ENCODE results near the gene APOBEC3C.
"Not testable (repeated sequence)": the region's sequence is repeated elsewhere in the genome, so short reads cannot be mapped to it uniquely, and the experiment has no call there.

APOBEC3C gene

DNA sequence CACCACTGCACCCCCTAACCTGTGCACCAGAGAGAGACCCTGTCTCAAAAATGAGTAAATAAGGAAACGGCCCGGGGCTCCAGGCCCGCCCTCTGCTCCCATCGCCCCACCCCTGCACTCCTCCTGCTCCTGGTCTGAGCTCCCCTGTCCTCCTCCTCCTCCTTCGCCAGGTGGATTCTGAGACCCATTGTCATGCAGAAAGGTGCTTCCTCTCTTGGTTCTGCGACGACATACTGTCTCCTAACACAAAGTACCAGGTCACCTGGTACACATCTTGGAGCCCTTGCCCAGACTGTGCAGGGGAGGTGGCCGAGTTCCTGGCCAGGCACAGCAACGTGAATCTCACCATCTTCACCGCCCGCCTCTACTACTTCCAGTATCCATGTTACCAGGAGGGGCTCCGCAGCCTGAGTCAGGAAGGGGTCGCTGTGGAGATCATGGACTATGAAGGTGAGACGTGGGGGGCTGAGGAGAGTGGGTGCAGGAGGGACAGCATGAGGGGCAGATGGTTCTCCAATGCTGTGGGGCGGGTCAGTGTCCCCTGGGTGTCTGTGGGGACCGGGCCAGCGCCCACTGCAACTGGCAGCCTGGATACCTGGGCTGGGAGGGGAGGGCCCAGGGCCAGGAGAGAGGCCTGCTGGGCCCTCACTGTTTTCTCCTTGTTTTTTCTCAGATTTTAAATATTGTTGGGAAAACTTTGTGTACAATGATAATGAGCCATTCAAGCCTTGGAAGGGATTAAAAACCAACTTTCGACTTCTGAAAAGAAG is 3.7 kb downstream of the APOBEC3C start:
- in situ Hi-C loops (cut with MboI; ENCODE audit: low sequenced_read_pairs) = loop anchor here (25.0 kb wide), 1 partner anchor 295 kb away; the partner anchor contains the start of gene RPL3

DNA sequence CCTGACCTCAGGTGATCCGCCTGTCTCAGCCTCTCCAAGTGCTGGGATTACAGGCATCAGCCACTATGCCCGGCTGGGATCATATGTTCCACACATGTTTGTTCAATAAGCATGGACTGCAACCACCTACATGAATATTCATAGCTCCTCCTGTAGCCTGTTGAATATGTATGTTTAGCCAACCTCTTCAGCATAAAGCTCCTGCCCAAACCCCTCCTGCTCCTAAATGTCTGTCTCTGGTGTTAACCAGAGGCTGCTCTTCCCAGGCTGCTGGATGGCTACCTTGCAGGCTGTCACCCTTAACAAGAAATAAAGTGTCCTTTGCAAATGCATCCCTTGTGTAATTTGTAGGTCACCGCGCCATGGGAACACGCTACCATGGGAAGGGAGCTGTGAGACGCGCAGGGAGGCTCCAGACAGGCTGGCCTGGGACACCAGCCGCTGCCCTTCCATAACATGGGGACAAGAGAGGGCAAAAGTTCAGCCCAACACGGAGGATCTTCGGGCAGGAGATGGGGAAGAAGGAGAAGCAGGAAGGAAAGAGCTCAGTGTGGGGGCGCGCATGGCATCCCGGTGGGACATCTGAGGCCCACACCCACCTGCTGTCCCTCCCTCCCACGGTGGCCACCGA is 6.1 kb downstream of the APOBEC3C start:
- in situ Hi-C loops (cut with MboI; ENCODE audit: low sequenced_read_pairs) = loop anchor here (25.0 kb wide), 1 partner anchor 292 kb away; the partner anchor contains the start of gene RPL3

DNA sequence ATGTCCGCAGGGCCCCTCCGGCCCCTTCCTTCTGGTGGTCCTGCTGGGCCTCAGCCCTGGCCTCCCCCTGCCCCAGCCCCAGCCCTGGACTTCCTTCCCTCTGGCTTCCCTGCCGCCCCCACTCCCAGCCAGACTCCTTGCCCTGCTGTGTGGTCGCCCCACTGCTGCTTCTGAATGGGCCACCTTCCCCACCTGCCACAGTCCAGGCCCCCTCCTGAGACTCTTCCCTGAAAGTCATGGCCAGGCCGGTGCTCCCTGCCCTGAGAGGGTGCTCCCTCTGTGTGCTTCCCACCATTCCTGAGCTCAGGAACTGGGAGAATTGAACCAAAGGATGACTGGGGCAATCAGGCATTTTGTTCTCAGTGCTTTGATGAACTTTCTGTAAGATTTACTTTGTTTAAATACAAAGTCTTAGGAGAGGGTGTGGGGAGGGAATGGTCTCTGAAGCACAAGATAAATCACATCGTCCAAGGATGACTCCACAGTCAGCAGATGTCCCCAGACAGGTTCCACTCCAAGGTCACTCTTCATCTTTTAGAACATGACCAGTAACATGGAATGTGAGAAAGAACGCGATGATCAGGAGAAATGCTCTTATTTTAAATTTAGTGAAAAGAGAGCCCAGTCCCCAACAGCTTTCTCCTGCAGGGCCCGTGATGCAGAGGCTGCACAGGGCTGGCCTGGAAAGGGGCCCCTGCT is 7.6 kb downstream of the APOBEC3C start:
- in situ Hi-C loops (cut with MboI; ENCODE audit: low sequenced_read_pairs) = loop anchor here (25.0 kb wide), 1 partner anchor 291 kb away; the partner anchor contains the start of gene RPL3

DNA sequence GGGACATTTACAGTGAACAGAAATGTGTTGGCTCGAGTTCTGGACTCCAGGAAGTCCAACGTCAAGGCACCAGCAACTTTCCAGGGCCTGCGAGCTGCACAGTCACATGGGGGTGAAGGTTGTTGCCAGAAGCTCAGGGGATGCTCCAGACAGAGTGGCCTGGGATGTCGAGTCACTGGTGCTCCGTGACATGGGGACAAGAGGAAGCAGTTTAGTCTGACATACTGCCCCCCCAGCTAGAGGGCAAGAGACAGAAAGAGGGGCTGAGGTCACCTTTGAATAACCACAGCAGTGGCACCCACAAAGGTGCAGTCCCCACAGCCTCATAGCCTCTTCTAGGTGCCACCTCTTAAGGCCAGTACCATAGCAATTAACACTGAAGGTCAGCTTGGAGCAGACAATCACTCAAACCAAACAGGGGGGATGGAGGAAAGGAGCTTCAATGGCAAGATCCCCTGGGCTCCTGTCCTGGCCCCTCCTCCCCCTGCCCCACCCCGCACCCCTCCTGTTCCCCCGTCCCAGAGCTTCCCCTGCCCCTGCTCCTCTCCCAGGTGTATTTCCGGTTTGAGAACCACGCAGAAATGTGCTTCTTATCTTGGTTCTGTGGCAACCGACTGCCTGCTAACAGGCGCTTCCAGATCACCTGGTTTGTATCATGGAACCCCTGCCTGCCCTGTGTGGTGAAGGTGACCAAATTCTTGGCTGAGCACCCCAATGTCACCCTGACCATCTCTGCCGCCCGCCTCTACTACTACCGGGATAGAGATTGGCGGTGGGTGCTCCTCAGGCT is 10.7 kb downstream of the APOBEC3C start:
- in situ Hi-C loops (cut with MboI; ENCODE audit: low sequenced_read_pairs) = loop anchor here (25.0 kb wide), 1 partner anchor 288 kb away; the partner anchor contains the start of gene RPL3

DNA sequence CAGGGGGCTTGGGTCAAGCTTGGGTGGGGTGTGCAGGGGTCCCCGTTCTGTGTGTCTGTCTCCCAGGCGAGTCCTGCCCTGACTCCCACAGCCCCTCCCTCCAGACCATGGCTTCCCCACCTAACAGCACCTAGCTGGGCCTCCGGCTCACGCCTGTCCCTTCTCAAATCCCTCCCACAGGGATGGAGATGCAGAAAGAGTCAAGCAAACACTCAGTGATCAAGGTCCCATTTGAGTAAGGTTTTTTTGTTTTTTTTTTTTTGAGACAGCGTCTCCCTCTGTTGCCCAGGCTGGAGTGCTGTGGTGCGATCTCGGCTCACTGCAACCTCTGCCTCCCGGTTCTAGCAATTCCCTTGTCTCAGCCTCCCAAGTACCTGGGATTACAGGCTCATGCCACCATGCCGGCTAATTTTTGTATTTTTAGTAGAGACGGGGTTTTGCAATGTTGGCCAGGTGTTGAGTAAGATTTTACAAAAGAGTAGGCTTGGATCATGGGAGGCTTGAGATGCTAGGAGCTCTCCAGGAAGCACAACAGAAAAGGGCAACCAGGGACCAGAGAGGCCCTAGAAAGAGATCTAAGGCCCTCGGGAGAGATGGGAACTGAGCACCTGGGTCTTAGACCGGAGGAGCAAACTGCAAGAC is 12.6 kb downstream of the APOBEC3C start:
- in situ Hi-C loops (cut with MboI; ENCODE audit: low sequenced_read_pairs) = no loop called here

DNA sequence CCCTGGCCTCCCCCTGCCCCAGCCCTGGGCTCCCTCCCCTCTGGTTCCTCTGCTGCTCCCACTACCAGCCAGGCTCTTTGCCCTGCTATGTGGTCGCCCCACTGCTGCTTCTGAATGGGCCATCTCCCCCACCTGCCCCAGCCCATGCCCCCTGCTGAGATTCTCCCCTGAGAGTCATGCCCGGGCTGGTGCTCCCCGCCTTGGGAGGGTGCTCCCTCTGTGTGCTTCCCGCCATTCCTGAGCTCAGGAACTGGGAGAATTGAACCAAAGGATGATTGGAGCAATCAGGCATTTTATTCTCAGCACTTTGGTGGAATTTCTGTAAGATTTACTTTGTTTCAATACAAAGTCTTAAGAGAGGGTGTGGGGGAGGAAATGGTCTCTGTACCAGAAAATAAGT is 13.7 kb downstream of the APOBEC3C start:
- in situ Hi-C loops (cut with MboI; ENCODE audit: low sequenced_read_pairs) = no loop called here

DNA sequence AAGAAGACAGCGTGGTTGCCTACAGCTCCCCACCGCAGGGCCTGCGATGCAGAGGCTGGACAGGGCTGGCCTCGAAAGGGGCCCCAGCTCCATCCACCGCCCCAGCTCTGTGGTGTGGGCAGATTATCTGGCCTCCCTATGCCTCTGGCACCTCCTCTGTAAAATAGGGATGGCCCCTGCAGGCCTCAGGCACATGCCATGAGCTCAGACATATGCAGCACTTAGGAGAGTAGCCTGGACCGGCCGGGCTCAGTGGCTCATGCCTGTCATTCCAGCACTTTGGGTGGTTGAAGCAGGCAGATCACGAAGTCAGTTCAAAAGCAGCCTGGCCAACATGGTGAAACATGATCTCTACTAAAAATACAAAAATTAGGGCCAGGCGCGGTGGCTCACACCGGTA is 14.2 kb downstream of the APOBEC3C start:
- in situ Hi-C loops (cut with MboI; ENCODE audit: low sequenced_read_pairs) = no loop called here

DNA sequence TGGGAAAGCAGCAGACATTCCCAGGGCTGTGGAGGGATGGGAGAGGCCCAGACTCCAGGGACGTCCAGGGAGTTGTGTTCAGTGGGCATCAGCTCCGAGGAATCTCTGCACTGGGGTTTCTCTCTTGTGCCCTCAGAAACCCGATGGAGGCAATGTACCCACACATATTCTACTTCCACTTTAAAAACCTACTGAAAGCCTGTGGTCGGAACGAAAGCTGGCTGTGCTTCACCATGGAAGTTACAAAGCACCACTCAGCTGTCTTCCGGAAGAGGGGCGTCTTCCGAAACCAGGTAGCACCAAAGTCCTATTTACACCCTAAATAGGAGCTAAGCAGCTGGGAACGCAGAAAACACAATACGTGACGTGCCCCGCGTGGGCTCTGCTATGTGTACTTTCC is 15.2 kb downstream of the APOBEC3C start:
- in situ Hi-C loops (cut with MboI; ENCODE audit: low sequenced_read_pairs) = no loop called here

DNA sequence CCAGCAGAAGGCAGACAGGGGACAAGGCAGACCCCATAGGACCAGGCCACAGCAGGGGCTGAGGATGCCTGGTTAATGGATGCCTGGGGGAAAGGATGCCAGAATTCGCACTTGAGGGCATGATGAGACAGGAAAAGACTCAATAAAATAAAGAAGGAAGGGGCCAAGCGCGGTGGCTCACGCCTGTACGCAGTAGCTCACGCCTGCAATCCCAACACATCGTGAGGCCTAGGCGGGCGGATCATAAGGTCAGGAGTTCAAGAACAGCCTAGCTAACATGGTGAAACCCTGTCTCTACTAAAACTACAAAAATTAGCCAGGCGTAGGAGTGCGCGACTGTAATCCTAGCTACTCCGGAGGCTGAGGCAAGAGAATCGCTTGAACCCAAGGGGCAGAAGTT is 16.6 kb downstream of the APOBEC3C start:
- in situ Hi-C loops (cut with MboI; ENCODE audit: low sequenced_read_pairs) = no loop called here

DNA sequence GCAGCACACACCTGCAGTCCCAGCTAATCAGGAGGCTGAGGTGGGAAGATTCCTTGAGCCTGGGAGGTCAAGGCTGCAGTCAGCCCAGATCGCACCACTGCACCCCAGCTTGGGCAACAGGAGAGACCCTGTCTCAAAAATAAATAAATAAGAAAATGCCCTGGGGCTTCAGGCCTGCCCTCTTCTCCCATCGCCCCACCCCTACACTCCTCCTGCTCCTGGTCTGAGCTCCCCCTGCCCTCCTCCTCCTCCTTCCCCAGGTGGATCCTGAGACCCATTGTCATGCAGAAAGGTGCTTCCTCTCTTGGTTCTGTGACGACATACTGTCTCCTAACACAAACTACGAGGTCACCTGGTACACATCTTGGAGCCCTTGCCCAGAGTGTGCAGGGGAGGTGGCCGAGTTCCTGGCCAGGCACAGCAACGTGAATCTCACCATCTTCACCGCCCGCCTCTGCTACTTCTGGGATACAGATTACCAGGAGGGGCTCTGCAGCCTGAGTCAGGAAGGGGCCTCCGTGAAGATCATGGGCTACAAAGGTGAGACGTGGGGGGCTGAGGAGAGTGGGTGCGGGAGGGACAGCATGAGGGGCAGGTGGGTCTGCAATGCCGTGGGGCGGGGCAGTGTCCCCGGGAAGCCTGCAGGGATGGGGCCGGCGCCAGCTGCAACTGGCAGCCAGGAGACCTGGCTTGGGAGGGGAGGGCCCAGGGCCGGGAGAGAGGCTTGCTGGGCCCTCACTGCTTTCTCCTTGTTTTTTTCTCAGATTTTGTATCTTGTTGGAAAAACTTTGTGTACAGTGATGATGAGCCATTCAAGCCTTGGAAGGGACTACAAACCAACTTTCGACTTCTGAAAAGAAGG is 17.6 kb downstream of the APOBEC3C start:
- in situ Hi-C loops (cut with MboI; ENCODE audit: low sequenced_read_pairs) = not testable (repeated sequence)

DNA sequence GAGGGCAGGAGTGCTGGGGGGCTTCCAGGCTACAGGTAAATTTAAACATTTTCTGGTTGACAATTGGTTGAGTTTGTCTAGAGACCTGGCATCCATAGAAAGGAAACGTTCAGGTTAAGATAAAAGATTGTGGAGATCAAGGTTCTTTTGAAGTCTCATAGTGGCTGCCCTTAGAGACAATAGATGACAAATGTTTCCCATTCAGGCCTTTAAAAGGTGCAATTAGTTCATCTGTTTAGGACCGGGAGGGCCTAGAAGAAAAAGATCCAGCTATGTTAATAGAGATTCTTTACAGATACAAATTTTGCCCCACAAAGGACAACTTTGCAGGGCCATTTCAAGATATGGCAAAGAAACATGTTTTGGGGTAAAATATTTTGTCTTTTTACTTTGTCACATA is 23.0 kb downstream of the APOBEC3C start:
- in situ Hi-C loops (cut with MboI; ENCODE audit: low sequenced_read_pairs) = not testable (repeated sequence)

DNA sequence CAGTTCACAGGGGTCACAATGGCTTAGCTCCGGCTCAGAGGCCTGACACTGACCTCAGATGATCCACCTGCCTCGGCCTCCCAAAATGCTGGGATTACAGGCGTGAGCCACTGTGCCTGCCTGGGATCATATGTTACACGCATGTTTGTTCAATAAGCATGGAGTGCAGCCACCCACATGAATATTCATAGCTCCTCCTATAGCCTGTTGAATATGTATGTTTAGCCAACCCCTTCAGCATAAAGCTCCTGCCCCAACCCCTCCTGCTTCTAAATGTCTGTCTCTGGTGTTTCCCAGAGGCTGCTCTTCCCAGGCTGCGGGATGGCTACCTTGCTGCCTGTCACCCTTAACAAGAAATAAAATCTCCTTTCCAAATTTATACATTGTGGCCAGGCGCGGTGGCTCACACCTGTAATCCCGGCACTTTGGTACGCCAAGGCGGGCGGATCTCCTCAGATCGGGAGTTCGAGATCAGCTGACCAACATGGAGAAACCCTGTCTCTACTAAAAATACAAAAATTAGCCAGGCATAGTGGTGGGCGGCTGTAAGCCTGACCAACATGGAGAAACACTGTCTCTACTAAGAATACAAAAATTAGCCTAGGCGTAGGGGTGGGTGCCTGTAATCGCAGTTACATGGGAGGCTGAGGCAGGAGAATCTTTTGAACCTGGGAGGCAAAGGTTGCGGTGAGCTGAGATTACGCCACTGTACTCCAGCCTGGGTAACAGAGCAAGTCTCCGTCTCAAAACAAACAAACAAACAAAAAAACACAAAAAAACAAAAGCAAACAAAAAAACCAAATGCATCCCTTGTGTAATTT is 25.5 kb downstream of the APOBEC3C start:
- in situ Hi-C loops (cut with MboI; ENCODE audit: low sequenced_read_pairs) = no loop called here

DNA sequence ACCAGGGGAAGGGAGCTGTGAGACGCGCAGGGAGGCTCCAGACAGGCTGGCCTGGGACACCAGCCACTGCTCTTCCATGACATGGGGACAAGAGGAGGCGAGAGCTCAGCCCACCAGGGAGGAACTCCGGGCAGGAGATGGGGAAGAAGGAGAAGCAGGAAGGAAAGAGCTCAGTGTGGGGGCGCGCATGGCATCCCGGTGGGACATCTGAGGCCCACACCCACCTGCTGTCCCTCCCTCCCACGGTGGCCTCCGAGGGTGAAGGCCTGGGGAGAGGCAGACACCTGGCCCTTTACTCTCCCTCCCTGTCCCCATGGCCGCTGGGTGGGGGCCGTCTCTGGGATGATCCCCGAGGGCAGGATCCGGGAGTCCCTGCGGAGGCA is 26.1 kb downstream of the APOBEC3C start:
- in situ Hi-C loops (cut with MboI; ENCODE audit: low sequenced_read_pairs) = not testable (repeated sequence)

DNA sequence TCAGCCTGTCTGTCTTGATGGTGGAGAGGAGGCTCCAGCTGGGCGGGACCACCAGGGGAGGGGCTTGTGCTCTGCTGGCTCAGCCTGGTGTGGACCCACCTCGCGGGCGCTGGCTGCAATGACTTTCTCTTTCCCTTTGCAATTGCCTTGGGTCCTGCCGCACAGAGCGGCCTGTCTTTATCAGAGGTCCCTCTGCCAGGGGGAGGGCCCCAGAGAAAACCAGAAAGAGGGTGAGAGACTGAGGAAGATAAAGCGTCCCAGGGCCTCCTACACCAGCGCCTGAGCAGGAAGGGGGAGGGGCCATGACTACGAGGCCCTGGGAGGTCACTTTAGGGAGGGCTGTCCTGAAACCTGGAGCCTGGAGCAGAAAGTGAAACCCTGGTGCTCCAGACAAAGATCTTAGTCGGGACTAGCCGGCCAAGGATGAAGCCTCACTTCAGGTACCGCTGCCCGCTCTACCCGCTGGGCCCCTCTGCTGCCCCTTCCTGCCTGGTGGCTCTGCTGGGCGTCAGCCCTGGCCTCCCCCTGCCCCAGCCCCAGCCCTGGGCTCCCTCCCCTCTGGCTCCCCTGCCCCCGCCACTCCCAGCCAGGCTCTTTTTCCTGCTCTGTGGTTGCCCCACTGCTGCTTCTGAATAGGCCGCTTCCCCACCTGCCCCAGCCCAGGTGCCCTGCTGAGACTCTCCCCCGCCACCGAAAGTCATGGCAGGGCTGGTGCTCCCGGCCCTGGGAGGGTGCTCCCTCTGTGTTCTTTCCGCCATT is 26.7 kb downstream of the APOBEC3C start, which contains the start of gene APOBEC3F:
Gene APOBEC3F, plus strand, starts transcription at position 327 of the 759 bp plus-strand sequence. Its CDS starts 97 bp downstream, at position 424.
- in situ Hi-C loops (cut with MboI; ENCODE audit: low sequenced_read_pairs) = not testable (repeated sequence)

DNA sequence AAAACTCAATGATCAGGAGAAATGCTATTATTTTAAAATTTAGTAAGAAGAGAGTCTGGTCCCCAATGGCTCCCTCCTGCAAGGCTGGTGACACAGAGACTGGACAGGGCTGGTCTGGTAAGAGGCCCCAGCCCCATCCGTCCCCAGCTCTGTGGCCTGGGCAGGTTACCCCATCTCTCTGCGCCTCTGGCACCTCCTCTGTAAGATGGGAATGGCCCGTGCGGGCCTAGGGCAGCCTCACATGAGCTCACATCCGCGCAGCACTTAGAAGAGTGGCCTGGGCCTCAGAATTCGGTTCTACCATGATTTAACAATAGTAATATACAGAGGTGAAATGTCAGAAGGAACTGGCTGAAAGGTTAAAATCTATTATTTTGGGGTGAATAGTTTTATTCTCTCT is 27.9 kb downstream of the APOBEC3C start:
- in situ Hi-C loops (cut with MboI; ENCODE audit: low sequenced_read_pairs) = no loop called here

DNA sequence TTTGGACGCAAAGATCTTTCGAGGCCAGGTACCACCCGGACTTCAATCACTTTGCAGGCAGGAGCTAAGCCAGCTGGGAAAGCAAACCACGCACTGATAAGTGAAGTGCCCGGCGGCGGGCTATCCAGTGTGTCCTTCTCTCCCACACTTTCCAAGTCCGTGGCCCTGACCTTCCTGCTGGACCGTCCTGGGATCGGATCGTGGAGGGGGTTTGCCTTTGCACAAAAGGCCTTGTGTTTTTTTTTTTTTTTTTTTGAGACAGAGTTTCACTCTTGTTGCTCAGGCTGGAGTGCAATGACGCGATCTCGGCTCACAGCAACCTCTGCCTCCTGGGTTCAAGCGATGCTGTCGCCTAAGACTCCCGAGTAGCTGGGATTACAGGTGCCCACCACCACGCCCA is 29.0 kb downstream of the APOBEC3C start:
- in situ Hi-C loops (cut with MboI; ENCODE audit: low sequenced_read_pairs) = not testable (repeated sequence)

DNA sequence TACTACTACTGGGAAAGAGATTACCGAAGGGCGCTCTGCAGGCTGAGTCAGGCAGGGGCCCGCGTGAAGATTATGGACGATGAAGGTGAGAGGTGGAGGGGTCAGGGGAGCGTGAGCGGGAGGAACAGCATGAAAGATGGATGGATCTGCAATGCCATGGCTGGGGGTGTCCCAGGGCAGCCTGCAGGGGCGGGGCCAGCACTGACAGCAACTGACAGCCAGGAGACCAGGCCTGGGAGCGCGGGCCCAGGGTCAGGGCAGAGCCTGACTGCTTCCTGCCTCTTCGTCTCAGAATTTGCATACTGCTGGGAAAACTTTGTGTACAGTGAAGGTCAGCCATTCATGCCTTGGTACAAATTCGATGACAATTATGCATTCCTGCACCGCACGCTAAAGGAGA is 31.1 kb downstream of the APOBEC3C start:
- in situ Hi-C loops (cut with MboI; ENCODE audit: low sequenced_read_pairs) = not testable (repeated sequence)

DNA sequence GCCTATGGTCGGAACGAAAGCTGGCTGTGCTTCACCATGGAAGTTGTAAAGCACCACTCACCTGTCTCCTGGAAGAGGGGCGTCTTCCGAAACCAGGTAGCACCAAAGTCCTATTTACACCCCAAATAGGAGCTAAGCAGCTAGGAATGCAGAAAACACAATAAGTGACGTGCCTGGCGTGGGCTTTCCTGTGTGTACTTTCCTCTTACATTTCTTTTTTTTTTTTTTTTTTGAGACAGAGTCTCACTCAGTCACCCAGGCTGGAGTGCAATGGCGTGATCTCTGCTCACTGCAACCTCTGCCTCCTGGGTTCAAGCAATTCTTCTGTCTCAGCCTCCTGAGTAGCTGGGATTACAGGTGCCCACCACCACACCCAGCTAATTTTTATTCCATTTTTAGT is 35.4 kb downstream of the APOBEC3C start:
- in situ Hi-C loops (cut with MboI; ENCODE audit: low sequenced_read_pairs) = not testable (repeated sequence)

All from HL-60/S4 (cell line).